HepG2 (cell line): ENCODE results near the gene KIAA2012. TPM values are rescaled to one million over a fixed set of nuclear protein-coding genes. Genes with fewer than 3 reads are reported as not detected.

Experiments
- AGO1 ChIP-seq: fragments of 200-400 bp; formaldehyde crosslinking; IDR thresholded peaks from 2 replicates; pipeline ENCODE4 v1.6.1; 2017; ENCODE audit warnings: mild to moderate bottlenecking, low read depth, low read length, moderate library complexity; ENCODE audit not compliant: poor library complexity, severe bottlenecking
- FOXO1 ChIP-seq: sonication (generic); formaldehyde crosslinking; IDR thresholded peaks from 2 replicates; pipeline ENCODE4 v1.4.0; 2020; ENCODE audit warnings: missing genetic modification reagents
- ISL2 ChIP-seq: sonication (generic); formaldehyde crosslinking; IDR thresholded peaks from 2 replicates; pipeline ENCODE4 v1.5.0; 2020; ENCODE audit warnings: missing genetic modification reagents
- MYNN ChIP-seq: sonication (generic); formaldehyde crosslinking; IDR thresholded peaks from 2 replicates; pipeline ENCODE4 v1.4.0; 2020; ENCODE audit warnings: mild to moderate bottlenecking, low read depth, missing genetic modification reagents
- SMARCC2 ChIP-seq: fragments of 450-650 bp; IDR thresholded peaks from 2 replicates; pipeline ENCODE4 v1.6.1; 2017; ENCODE audit warnings: antibody characterized with exemption, mild to moderate bottlenecking
- SOX13 ChIP-seq, 3 experiments: fragments of 450-650 bp in 1 of 3; sonication (generic) in 1 of 3; formaldehyde crosslinking in 1 of 3; IDR thresholded peaks in 2 of 3; conservative IDR thresholded peaks in 1 of 3; 2 replicates each; pipeline versions ENCODE4 v1.5.0 to v1.6.1; 2016 to 2020; ENCODE audit warnings: antibody characterized with exemption in 1 of 3, mild to moderate bottlenecking in 1 of 3, missing compliant biosample characterization in 1 of 3, missing genetic modification reagents in 1 of 3, moderate library complexity in 1 of 3
- STAG1 ChIP-seq: sonication (generic); formaldehyde crosslinking; IDR thresholded peaks from 2 replicates; pipeline ENCODE4 v1.4.0; 2020; ENCODE audit warnings: missing genetic modification reagents
- ZFX ChIP-seq: sonication (generic); formaldehyde crosslinking; IDR thresholded peaks from 2 replicates; pipeline ENCODE4 v1.4.0; 2020; ENCODE audit warnings: mild to moderate bottlenecking, low read depth, missing genetic modification reagents, moderate library complexity
- ZNF781 ChIP-seq: sonication (generic); formaldehyde crosslinking; IDR thresholded peaks from 2 replicates; pipeline ENCODE4 v1.5.1; 2020; ENCODE audit warnings: borderline replicate concordance, mild to moderate bottlenecking, missing genetic modification reagents; ENCODE audit errors: not compliant biosample characterization
- polyA plus RNA-seq, 8 experiments: library from polyadenylated mRNA; depleted of rRNA in 3 of 8; stranded (reverse) in 7 of 8; unstranded in 1 of 8; fragments of >200 nt; fragmentation: Illumina TruSeq in 4 of 8; extraction: Trizol in 4 of 8; gene quantifications; 2 replicates each; pipeline versions ENCODE4 v1.2.1 to v1.2.3, GENCODE V29; 2011 to 2016; ENCODE audit warnings: low read depth in 4 of 8, missing spikeins in 1 of 8, mixed read lengths in 1 of 8; ENCODE audit not compliant: insufficient read depth in 1 of 8
- total RNA-seq, 5 experiments: library from RNA; depleted of rRNA; stranded (reverse); fragments of >200 nt; fragmentation: Illumina TruSeq; extraction: Trizol; gene quantifications; 2 replicates each; pipeline ENCODE4 v1.2.3, GENCODE V29; 2016; ENCODE audit warnings: low read depth in 1 of 5
- TF ChIP-seq, protein P1 (sequence below): sonication (generic); formaldehyde crosslinking; IDR thresholded peaks from 2 replicates; pipeline ENCODE4 v1.4.0; 2020; ENCODE audit warnings: missing genetic modification reagents
- TF ChIP-seq, protein P2 (sequence below), 2 experiments: sonication (generic) in 1 of 2; formaldehyde crosslinking in 1 of 2; IDR thresholded peaks; 2 replicates each; pipeline versions ENCODE4 v1.4.0 to v1.6.1; 2016 to 2020; ENCODE audit warnings: borderline replicate concordance in 1 of 2, low read depth in 1 of 2, mild to moderate bottlenecking in 1 of 2, missing genetic modification reagents in 1 of 2
- TF ChIP-seq, protein P3 (sequence below): sonication (generic); formaldehyde crosslinking; IDR thresholded peaks from 2 replicates; pipeline ENCODE4 v1.5.0; 2020; ENCODE audit warnings: missing genetic modification reagents, mild to moderate bottlenecking, borderline replicate concordance

KIAA2012 gene
- total and polyA plus RNA-seq, 2 of the 13 experiments (the other 11 are each of a cell fraction or from before 2014, with no cell fraction given) = not detected

DNA sequence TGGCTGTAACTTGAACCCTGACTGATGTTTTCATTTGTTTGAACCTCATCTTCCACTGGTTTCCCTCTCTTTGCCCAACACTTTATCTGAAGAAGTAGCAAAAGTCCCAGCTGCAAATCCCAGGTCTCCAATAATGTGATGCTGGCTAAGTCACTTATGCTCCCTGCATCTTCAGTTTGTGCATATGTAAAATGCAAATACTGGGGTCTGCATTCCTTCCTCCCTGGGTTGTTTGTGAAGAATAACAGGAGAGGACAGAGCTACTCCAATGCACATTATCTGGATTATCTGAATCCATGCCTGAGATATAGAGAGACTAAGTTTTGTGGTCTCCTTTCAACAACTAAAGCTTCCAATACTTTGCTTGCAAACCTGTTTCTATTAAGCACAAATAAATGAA lies 22.2 kb downstream of the KIAA2012 start (continued):
- TF ChIP-seq, protein P1, sequence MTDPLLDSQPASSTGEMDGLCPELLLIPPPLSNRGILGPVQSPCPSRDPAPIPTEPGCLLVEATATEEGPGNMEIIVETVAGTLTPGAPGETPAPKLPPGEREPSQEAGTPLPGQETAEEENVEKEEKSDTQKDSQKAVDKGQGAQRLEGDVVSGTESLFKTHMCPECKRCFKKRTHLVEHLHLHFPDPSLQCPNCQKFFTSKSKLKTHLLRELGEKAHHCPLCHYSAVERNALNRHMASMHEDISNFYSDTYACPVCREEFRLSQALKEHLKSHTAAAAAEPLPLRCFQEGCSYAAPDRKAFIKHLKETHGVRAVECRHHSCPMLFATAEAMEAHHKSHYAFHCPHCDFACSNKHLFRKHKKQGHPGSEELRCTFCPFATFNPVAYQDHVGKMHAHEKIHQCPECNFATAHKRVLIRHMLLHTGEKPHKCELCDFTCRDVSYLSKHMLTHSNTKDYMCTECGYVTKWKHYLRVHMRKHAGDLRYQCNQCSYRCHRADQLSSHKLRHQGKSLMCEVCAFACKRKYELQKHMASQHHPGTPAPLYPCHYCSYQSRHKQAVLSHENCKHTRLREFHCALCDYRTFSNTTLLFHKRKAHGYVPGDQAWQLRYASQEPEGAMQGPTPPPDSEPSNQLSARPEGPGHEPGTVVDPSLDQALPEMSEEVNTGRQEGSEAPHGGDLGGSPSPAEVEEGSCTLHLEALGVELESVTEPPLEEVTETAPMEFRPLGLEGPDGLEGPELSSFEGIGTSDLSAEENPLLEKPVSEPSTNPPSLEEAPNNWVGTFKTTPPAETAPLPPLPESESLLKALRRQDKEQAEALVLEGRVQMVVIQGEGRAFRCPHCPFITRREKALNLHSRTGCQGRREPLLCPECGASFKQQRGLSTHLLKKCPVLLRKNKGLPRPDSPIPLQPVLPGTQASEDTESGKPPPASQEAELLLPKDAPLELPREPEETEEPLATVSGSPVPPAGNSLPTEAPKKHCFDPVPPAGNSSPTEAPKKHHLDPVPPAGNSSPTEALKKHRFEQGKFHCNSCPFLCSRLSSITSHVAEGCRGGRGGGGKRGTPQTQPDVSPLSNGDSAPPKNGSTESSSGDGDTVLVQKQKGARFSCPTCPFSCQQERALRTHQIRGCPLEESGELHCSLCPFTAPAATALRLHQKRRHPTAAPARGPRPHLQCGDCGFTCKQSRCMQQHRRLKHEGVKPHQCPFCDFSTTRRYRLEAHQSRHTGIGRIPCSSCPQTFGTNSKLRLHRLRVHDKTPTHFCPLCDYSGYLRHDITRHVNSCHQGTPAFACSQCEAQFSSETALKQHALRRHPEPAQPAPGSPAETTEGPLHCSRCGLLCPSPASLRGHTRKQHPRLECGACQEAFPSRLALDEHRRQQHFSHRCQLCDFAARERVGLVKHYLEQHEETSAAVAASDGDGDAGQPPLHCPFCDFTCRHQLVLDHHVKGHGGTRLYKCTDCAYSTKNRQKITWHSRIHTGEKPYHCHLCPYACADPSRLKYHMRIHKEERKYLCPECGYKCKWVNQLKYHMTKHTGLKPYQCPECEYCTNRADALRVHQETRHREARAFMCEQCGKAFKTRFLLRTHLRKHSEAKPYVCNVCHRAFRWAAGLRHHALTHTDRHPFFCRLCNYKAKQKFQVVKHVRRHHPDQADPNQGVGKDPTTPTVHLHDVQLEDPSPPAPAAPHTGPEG = no peak
- TF ChIP-seq, protein P2, sequence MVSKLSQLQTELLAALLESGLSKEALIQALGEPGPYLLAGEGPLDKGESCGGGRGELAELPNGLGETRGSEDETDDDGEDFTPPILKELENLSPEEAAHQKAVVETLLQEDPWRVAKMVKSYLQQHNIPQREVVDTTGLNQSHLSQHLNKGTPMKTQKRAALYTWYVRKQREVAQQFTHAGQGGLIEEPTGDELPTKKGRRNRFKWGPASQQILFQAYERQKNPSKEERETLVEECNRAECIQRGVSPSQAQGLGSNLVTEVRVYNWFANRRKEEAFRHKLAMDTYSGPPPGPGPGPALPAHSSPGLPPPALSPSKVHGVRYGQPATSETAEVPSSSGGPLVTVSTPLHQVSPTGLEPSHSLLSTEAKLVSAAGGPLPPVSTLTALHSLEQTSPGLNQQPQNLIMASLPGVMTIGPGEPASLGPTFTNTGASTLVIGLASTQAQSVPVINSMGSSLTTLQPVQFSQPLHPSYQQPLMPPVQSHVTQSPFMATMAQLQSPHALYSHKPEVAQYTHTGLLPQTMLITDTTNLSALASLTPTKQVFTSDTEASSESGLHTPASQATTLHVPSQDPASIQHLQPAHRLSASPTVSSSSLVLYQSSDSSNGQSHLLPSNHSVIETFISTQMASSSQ (IDR thresholded peaks at IDR 0.05; ENCODE audit: low read depth) = no peak
- TF ChIP-seq, protein P2 (CRISPR knock-in tag; IDR thresholded peaks at IDR 0.05; ENCODE audit: borderline replicate concordance) = no peak
- TF ChIP-seq ZNF781 (CRISPR knock-in tag) = no peak
- no peak for TF ChIP-seq MYNN
- TF ChIP-seq SOX13 (IDR thresholded peaks at IDR 0.05) = no peak
- no peak for TF ChIP-seq SOX13 (CRISPR knock-in tag; conservative IDR thresholded peaks at IDR 0.05 in 1 of 2, IDR thresholded peaks at IDR 0.05 in 1 of 2)
- TF ChIP-seq AGO1 = no peak
- TF ChIP-seq ISL2 = no peak
- no peak for TF ChIP-seq ZFX (CRISPR knock-in tag)
- TF ChIP-seq, protein P3, sequence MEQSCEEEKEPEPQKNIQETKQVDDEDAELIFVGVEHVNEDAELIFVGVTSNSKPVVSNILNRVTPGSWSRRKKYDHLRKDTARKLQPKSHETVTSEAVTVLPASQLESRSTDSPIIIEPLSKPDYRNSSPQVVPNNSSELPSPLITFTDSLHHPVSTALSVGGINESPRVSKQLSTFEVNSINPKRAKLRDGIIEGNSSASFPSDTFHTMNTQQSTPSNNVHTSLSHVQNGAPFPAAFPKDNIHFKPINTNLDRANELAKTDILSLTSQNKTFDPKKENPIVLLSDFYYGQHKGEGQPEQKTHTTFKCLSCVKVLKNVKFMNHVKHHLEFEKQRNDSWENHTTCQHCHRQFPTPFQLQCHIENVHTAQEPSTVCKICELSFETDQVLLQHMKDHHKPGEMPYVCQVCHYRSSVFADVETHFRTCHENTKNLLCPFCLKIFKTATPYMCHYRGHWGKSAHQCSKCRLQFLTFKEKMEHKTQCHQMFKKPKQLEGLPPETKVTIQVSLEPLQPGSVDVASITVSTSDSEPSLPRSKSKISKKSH (CRISPR knock-in tag) = no peak
- TF ChIP-seq STAG1 (CRISPR knock-in tag) = no peak
- TF ChIP-seq SMARCC2 = no peak
- TF ChIP-seq FOXO1 = no peak
